Measurements from ENCODE around the gene ARL15.

The ARL15 gene

GRCh38 chr5:54242297-54242696, 68.1 kb downstream of the ARL15 start:
- DNase-seq, result no peak

GRCh38 chr5:54234304-54234933, 76.0 kb downstream of the ARL15 start:
- peak in 1 of 2 experiments; percentile 32 for DNase-seq

GRCh38 chr5:54230936-54231685, 79.3 kb downstream of the ARL15 start:
- no peak for DNase-seq

- peak; percentile 34 to 54 for DNase-seq
Observed at GRCh38 chr5:54229041-54229780, 81.2 kb downstream of the ARL15 start.

GRCh38 chr5:54227759-54228158, 82.6 kb downstream of the ARL15 start:
- no peak for DNase-seq

- DNase-seq, result no peak
Observed at GRCh38 chr5:54227109-54227508, 83.3 kb downstream of the ARL15 start.

- no peak for DNase-seq
Observed at GRCh38 chr5:54226215-54226614, 84.2 kb downstream of the ARL15 start.

- no peak for DNase-seq
Observed at GRCh38 chr5:54224103-54224826, 86.1 kb downstream of the ARL15 start.

- DNase-seq, result no peak
Observed at GRCh38 chr5:54222336-54222735, 88.0 kb downstream of the ARL15 start.

GRCh38 chr5:54221135-54221534, 89.2 kb downstream of the ARL15 start:
- DNase-seq, result no peak

- DNase-seq, result no peak
Observed at GRCh38 chr5:54220230-54221040, 89.9 kb downstream of the ARL15 start.

- DNase-seq, result peak; percentile 48 to 49
Observed at GRCh38 chr5:54217826-54218503, 92.4 kb downstream of the ARL15 start.

- no peak for DNase-seq
Observed at GRCh38 chr5:54215233-54215736, 95.1 kb downstream of the ARL15 start.

- no peak for DNase-seq
Observed at GRCh38 chr5:54214722-54215121, 95.7 kb downstream of the ARL15 start.

GRCh38 chr5:54212331-54212730, 98.0 kb downstream of the ARL15 start:
- DNase-seq, result no peak

GRCh38 chr5:54211912-54212311, 98.5 kb downstream of the ARL15 start:
- DNase-seq, result no peak

- DNase-seq, result no peak
Observed at GRCh38 chr5:54207566-54207965, 102.8 kb downstream of the ARL15 start.

GRCh38 chr5:54206580-54207229, 103.7 kb downstream of the ARL15 start:
- no peak for DNase-seq

GRCh38 chr5:54205918-54206317, 104.5 kb downstream of the ARL15 start:
- no peak for DNase-seq

- no peak for DNase-seq
Observed at GRCh38 chr5:54205453-54205852, 104.9 kb downstream of the ARL15 start.

- DNase-seq, result no peak
Observed at GRCh38 chr5:54197018-54197417, 113.4 kb downstream of the ARL15 start.

All from SHP77 (cell line).